GM19193 (cell line): ENCODE results near the gene ZDBF2.

Experiments
- POLR2A ChIP-seq: IDR thresholded peaks from 4 replicates; pipeline ENCODE4 v1.6.1; 2011; ENCODE audit not compliant: insufficient read depth, insufficient read length; ENCODE audit errors: extremely low read depth

ZDBF2 gene

DNA sequence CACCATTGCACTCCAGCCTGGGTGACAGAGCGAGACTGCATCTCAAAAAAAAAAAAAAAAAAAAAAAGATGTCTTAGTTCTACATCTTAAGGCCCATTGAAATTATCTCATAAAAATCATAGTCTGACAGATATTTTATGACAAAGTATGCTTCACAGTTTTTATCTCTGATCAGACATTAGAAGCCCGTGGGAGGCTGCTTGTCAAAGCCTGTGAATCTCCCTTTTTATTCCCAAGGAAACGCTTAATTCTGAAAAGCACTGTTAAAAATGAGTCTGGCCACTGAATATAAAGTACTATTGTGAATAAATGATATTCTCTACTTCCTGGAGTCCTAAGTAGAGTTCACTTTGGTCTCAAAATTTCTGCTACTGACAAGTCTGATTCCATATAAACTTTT, 71.1 kb downstream of the ZDBF2 start:
- TF ChIP-seq POLR2A, result no peak

DNA sequence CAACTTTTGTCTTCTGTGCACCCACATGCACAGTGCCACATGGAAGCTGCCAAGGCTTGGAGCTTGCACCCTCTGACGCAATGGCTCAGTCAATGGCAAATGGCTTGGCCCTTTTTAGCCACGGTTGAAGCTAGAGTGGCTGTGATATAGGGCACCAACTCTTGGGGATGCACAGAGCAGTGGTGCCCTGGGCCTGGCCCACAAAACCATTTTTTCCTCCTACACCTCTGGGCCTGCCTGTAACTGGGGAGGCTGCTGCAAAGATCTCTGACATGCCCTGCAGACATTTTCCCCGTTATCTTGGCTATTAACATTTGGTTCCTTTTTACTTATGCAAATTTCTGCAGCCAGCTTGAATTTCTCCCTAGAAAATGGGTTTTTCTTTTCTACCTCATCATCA, 74.9 kb downstream of the ZDBF2 start:
- TF ChIP-seq POLR2A, result no peak

DNA sequence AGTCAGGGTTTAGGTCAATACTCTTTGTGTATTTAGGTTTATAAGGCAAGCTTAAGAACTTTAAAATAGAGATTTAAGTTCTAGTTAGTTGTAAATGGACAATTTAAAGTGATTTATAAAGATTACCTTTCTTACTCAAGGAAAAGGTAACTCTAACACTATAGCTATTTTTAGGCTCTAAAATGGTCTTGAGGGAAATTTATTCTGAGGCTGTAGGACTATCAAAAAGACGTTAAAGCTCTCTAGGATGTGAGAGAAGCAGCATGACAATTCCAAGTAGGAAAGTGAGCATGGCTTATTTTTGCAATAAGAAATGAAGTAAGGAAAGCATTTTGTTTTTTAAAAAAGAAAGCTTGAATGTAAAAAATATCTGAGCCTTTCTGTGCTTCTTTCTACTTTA, 78.1 kb downstream of the ZDBF2 start:
- TF ChIP-seq POLR2A, result no peak

DNA sequence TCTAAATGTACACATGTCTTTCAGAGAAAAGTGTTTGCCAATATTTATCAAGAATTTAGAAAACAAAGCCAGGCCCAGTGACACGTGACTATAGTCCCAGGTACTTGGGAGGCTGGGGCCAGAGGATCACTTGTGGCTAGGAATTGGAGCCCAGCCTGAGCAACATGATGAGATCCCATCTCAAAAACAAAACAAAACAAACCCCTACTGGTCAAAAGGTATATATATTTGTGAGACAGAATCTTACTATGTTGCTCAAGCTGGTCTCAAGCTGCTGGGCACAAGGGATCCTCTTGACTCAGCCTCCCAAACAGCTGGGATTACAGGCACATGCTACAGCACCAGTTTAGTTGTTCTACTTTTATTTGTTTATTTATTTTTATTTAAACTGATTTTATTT, 79.2 kb downstream of the ZDBF2 start:
- TF ChIP-seq POLR2A, result no peak

DNA sequence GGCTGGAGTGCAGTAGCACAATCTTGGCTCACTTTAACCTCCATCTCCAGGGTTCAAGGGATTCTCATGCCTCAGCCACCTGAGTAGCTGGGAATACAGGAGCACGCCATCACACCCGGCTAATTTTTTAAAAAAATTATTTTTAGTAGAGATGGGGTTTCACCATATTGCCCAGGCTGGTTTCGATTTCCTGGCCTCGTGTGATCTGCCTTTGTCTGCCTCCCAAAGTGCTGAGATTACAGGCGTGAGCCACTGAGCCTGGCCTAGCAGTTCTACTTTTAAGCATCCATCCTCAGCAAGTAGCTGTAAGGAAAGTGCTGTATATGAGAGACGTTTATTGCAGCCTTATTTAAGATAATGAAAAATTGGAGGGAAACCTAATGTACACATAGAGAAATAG, 79.7 kb downstream of the ZDBF2 start:
- TF ChIP-seq POLR2A, result no peak

DNA sequence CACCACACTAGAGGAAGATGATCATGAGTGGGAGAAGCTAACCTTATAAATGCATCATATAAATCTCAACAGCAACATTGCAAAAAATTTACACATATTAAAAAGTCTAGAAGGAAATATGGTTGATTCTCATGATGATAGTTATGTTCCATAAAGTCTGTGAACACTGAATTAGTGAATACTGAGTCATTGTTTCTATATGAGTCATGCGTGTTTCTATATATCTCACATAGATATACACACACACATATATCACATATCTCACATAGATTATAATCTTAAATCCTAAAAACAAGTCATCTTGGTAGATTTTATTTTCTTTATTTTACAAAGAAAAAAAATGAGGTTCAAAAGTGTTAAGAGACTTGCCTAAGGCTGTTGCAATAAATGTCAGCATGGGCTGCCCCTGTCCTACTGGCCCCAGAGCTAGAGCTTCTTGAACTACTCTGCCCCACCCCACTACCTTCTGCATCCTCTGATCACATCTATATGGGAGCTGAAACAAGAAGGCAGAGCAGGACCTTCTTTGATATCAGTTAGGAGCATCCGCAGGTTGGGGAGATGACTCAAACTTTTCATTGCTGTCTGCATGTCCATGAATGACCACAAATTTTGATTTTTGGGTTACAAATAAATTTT, 87.1 kb downstream of the ZDBF2 start:
- TF ChIP-seq POLR2A, result no peak
